ENCODE results near the gene TNFRSF6B. TPM values are rescaled to one million over a fixed set of nuclear protein-coding genes. Genes with fewer than 3 reads are reported as not detected.
A peak's percentile ranks its signal among the peaks of the same experiment; 100 is the strongest.

TNFRSF6B gene
- total RNA-seq, 1 donor from 2014 or later, result 3.2 TPM

DNA sequence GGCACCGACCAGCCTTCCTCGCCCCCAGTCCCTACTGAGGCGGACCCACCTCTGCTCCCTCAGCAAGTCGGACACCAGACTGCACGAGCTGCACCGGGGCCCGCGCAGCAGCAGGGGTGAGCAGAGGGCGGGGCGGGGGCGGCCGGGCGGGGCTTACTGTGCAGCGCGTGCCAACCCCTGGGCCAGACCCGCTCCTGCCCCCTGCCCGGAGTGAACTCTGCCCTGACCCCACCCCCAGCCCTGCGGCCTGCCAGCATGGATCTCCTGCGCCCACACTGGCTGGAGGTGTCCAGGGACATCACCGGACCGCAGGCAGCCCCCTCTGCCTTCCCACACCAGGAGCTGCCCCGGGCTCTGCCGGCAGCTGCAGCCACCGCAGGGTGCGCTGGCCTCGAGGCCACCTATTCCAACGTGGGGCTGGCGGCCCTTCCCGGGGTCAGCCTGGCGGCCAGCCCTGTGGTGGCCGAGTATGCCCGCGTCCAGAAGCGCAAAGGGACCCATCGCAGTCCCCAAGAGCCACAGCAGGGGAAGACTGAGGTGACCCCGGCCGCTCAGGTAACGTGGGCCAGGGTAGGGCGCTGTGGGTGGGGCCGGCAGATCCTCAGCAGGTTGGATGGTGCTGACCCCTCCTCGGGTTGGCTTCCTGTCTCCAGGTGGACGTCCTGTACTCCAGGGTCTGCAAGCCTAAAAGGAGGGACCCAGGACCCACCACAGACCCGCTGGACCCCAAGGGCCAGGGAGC is 41.7 kb downstream of the TNFRSF6B start:
- no peak for DNase-seq (ENCODE audit: low spot score)

DNA sequence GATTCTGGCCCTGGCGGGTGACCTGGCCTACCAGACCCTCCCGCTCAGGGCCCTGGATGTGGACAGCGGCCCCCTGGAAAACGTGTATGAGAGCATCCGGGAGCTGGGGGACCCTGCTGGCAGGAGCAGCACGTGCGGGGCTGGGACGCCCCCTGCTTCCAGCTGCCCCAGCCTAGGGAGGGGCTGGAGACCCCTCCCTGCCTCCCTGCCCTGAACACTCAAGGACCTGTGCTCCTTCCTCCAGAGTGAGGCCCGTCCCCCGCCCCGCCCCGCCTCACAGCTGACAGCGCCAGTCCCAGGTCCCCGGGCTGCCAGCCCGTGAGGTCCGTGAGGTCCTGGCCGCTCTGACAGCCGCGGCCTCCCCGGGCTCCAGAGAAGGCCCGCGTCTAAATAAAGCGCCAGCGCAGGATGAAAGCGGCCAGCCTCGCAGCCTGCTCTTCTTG is 42.3 kb downstream of the TNFRSF6B start:
- DNase-seq (ENCODE audit: low spot score), result peak; percentile 51

DNA sequence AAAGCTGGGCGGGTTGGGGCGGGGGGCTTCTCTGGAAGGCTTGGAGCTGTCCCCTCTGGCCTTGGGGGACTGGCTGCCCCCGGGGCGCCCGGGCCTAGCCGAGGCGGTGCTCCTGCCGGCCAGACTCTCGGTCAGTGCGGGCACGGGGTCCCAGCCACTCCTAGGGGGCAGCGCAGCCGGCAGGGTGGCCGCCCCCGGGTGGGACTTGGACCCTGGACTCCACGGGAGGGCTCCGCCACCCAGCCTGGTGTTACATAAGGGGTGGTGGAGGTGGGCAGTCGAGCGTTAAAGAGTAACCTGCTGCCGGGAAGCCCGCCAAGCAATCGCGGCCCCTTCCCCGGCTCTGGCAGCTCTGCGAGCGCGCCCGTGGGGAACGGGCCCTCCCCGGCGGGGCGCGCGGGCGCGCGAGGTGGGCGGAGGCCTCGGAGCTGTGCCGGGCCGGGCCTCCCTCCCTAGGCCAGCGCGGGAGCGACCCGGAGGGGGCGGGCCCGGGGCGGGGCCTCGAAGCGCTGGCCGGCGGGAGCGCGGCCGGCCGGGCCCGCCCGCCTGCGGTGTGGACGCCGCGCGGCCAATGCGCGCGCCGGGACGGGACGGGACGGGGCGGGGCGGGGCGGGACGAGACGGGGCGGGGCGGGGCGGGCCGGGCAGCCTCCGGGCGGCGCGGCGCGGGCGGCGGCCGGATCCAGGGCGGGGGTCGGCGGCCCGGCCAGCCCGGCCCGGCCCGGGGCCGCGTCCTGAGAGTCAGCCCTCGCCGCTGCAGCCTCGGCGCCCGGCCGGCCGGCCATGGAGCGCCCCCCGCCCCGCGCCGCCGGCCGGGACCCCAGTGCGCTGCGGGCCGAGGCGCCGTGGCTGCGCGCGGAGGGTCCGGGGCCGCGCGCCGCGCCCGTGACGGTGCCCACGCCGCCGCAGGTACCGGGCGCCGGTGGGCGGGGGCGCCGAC is 42.9 kb downstream of the TNFRSF6B start, which contains the start of gene SLC2A4RG:
Gene SLC2A4RG (plus strand): TSS at position 647 of the 940 bp plus-strand sequence. CDS start 137 bp downstream, at position 784.
- DNase-seq (ENCODE audit: low spot score), result peak; percentile 75

DNA sequence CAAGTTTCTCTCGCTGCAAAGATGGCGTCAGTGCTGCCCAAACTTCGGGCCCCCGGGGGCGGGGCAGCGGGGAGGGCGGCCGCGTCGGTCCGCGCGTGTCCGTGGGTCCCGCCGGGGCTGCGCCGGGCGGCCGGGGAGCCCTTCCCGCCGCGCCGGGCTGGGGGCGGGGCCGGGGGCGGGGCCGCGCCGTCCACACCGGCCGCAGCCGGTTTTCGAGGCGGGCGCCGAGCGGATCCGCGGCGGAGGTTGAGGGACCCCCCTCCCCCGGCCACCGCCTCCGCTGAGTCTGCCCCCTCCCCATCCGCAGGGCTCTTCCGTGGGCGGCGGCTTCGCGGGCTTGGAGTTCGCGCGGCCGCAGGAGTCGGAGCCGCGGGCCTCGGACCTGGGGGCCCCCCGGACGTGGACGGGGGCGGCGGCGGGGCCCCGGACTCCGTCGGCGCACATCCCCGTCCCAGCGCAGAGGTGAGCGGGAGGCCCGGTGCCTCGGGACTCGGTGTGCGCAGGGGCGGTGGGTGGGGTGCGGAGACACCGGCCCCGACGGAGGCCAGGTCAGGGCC is 43.7 kb downstream of the TNFRSF6B start:
- DNase-seq (ENCODE audit: low spot score), result peak; percentile 32

DNA sequence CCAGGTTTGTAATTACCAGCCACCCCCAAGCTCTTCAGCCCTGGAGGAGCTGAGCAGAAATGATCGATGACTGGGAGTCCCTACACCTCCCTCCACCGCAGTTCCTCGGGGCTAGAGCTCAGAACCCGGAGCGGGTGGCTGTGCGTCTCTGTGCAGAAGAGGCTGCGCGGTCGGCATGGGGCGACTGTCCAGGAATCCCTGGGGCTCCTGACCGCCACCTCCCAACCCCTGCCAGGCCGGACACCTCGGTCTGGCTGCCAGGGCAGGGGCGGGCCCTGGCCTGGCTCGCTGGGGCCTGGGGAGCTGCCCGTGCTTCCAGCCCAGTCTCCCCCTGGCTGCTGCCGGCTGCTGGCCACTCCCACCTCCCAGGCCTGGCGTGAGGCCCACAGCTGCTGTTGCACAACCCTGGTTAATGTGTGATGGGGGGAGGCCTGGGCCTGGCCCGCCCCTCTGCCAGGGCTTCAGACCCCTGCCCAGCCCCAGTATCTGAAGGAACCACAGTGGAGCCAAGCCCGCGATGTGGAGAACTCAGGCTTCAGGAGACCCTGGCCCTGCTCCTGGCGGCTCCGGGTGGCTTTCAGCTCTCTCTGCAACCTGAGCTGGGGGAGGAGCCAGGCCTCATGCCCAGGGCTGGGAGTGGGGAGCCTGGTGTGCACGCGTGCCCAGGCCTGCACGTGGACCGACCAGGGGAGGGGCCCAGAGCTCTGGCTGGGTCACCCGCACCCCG is 44.3 kb downstream of the TNFRSF6B start:
- peak; percentile 92 for DNase-seq (ENCODE audit: low spot score)

DNA sequence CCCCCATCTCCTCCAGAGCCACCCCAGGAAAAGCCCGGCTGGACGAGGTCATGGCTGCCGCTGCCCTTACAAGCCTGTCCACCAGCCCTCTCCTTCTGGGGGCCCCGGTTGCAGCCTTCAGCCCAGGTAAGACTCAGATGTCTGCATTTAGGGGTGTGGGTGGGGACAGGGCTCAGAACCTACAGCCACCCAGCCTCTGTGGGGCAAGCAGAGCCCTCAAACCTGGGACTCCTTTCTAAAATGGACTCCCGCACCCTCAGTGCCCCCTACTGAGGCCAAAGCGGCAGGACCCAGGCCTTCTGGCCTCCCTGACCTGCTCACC is 44.9 kb downstream of the TNFRSF6B start:
- no peak for DNase-seq (ENCODE audit: low spot score)

DNA sequence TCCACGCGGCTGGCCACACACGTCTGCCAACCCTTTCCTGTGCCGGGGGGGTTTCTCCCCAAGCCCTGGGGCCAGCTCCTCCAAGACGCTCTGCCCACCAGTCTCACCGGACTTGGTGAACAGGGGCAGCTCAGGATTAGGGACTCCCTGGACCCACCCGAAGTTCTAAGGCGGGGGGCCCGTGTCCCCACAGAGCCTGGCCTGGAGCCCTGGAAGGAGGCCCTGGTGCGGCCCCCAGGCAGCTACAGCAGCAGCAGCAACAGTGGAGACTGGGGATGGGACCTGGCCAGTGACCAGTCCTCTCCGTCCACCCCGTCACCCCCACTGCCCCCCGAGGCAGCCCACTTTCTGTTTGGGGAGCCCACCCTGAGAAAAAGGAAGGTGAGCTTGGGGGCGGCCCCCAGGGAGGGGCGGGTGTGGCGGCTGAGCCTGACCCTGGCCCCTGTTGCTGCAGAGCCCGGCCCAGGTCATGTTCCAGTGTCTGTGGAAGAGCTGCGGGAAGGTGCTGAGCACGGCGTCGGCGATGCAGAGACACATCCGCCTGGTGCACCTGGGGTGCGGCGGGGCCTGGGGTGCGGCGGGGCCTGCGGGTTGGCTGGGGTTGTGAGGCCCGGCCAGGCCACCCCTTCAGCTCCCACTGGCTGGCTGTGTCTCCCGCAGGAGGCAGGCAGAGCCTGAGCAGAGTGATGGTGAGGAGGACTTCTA is 45.4 kb downstream of the TNFRSF6B start:
- no peak for DNase-seq (ENCODE audit: low spot score)

DNA sequence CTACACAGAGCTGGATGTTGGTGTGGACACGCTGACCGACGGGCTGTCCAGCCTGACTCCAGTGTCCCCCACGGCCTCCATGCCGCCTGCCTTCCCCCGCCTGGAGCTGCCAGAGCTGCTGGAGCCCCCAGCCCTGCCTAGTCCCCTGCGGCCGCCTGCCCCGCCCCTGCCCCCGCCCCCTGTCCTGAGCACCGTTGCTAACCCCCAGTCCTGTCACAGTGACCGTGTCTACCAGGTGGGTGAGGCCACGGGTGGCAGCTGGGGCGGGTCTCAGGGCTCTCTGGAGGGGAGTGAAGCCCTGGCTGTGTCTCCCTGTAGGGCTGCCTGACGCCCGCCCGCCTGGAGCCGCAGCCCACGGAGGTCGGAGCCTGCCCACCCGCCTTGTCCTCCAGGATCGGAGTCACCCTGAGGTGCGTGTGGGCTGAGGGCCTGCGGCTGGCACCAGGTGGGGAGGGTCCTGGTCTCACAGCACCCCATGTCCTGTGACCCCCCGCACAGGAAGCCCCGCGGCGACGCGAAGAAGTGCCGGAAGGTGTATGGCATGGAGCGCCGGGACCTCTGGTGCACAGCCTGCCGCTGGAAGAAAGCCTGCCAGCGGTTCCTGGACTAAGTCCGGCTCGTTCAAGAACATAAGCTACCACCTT is 46.1 kb downstream of the TNFRSF6B start:
- DNase-seq (ENCODE audit: low spot score), result no peak

DNA sequence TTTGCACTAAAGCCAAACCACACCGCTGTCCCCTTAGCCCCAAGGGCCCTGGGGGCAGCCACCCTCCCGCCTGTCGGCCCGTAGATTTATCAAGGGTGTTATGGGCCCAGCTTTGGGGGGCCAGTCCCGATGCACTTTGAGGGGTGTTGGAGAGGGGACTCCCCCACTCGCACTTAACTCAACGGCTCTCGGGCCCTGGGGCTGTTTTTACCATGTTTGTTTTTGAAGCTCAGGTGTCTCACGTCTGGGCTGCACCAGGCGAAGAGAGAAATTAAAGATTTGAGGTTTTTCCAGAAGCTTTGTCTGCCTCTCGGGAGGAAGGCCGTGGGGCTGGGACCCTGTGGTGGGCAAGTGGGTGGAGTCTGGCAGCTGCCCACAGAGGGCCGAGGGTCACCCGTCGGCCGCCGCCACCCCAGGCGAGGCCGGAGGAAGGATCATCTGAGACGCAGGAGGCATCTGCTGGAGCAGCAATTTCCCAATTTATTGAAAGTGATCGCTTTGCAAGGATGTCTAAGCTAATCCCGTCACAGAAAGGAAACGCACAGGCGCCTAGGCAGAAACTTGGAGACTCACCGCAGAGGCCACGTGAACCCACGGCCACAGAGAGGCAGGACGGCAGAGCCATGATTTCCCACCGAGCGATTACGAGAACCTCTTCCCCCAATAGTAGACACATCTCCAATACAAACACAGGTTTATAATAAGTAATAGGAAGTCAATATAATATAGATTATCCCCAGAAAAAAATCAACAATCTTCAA is 46.9 kb downstream of the TNFRSF6B start:
- DNase-seq (ENCODE audit: low spot score), result no peak

DNA sequence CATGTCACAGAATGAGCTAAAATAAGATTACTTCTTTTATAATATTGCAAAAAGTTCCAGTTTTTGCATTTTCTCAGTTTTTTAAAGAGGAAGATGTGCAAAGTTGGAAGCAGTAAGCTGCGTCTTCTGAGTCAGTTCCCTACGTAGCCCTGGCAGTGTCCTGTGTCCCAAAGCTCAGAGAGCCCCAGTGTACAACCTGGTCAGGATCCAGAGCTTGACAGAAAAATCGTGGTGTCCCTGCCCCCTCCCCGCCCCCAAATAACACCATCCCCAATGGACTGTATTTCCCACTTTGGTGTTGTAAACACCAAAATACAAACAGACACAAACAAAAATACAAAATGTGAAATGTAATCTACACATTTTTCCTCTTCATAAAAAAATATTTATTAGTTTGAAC is 47.7 kb downstream of the TNFRSF6B start:
- no peak for DNase-seq (ENCODE audit: low spot score)

DNA sequence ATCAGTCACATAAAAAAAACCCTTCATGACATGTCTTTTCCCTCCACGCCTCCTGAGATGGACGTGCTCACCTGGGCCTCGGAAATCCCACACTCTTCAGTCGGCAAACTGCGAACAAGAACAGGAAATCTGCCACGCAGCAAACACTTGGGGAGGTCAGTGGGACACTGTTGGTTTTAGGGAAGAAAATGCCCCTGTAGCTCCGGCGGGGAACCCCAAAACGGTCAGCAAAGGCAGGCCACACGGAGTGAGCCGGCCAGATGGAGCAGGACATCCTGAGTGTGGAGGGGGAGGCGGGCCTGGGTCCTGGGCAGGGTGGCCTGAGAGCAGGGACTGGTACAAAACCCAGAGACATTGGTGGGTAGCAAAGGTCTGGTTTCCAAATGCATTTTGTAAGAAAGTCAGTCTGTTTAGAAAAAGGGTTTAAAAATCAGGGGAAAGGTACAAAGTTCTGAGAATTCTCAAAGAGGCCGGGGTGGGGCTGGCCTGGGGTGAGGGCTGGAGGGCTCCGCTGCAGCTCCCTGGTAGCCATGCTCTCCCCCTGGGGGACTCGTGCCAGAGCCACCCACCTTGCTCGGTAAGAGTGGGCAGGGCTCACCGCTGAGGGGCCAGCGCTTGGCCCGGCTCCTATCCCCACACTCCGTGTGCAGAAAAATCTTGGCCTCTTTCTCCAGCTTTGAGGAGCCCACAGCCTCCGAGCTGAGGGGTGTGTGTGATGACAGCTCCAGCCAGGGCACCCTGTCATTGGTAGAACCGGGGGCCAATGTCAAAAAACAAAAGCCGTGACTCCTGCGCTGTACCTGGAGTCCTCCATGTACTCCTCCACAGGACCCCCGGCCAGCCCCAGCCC is 48.3 kb downstream of the TNFRSF6B start:
- no peak for DNase-seq (ENCODE audit: low spot score)

DNA sequence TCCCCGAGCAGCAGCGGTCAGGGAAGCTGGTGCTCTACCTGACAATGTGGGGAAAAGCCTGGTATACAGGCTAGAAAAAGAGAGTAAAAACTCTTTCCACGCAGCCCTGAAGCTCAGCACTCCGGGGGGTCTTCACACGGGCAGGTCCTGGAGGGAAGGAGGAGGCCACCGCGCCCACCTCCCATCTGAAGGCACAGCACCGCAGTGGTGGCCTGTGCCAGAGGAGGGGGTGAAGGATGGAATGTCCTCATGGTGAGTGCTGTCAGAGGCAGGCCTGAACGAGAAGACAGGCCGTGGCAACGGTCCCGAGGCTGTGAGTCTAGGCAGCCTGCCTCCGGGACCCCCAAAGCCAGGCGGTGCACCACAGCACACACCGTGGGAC is 49.0 kb downstream of the TNFRSF6B start:
- DNase-seq (ENCODE audit: low spot score), result no peak

DNA sequence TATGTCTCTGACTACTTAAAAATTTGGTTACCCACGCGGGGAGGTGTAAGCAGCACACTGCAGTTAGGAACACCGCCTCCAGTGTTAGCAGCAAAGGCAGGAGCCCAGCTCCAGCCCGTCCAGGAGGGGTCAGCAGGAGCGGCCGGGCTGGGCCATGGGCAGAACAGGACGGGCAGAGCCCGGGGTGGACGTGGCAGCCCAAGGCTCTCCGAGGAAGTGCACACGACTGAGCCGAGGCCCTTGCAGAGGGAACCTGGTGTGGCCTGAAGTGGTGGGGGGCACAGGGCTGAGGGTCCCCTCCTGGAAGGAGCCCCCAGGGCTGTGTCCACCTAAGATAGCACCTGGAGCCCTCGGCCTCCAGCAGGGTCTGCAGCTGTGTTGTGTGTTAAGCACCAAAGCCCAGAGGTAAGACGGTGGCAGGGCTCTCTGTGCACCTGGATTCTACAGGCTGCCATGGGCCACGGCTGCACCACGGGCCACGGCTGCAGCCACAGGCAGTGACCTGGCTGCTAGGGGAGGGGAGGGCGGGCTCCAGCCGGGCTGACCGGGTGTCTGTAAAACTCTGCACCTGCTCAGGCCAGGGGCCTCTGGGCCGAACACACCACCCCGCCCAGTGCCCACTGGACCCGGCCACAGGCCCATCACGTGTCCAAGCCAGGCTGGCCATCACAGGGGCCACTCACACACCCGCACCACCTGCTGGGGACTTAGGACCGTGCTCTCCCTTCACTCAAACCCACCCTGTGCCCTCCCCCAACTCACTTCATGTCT is 49.7 kb downstream of the TNFRSF6B start:
- no peak for DNase-seq (ENCODE audit: low spot score)

DNA sequence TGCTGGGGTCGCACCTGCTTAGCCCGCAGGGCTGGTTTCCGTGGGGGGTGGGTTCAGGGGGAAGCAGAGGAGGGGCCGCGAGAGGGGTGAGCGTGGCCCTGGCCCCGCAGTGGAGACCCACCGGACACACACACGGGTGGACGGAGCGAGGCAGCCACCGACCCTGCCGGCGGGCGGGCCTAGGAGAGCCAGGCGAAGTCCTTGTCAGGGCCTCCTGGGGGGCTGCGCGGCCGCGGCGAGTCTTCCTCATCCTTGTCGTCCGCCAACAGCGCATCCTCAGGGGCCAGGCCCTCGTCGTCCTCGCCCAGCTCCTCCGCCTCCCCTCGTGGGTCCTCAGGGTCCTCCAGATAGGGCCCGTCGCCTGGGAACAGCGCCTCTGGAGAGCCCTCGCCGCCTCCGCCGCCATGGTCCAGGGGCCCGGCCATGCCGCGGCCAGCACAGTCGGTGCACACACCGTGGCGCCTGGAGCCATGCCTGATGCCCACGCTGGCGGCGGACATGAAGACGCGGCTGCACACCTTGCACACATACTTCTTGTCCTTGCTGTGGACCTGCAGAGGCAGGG is 50.4 kb downstream of the TNFRSF6B start:
- no peak for DNase-seq (ENCODE audit: low spot score)

DNA sequence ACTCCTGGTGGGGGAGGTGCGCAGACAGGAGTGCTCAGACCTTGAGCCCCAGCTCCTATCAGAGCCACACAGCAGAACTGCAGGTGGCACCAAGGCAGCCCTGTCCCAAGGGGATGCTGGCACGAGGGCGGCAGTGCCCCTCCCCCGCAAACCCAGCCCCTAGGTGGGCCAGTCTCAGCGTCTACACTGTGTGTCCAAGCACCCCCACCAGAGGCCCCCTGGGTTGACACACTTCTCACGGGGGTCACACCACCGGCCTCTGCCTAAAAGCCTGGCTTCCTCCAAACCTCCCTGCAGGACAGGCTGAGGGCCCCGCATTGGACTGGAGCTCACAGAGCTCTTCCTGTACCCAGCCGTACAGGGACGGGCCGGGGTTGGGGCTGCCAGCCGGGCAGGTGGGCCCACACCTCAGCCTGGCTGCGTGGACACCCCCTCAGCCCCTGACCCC is 51.2 kb downstream of the TNFRSF6B start:
- no peak for DNase-seq (ENCODE audit: low spot score)

All from mucosa of gallbladder (tissue), 1 donor.